ENCODE measurements around the gene SCN9A. TPM values are rescaled to one million over a fixed set of nuclear protein-coding genes. Genes with fewer than 3 reads are reported as not detected.

SCN9A gene
- total RNA-seq, 1 donor from 2014 or later: 47.3 TPM

GRCh38 chr2:166238176-166238575, 137.6 kb downstream of the SCN9A start:
- no peak for DNase-seq (ENCODE audit: low spot score)
- TF ChIP-seq, protein P1, sequence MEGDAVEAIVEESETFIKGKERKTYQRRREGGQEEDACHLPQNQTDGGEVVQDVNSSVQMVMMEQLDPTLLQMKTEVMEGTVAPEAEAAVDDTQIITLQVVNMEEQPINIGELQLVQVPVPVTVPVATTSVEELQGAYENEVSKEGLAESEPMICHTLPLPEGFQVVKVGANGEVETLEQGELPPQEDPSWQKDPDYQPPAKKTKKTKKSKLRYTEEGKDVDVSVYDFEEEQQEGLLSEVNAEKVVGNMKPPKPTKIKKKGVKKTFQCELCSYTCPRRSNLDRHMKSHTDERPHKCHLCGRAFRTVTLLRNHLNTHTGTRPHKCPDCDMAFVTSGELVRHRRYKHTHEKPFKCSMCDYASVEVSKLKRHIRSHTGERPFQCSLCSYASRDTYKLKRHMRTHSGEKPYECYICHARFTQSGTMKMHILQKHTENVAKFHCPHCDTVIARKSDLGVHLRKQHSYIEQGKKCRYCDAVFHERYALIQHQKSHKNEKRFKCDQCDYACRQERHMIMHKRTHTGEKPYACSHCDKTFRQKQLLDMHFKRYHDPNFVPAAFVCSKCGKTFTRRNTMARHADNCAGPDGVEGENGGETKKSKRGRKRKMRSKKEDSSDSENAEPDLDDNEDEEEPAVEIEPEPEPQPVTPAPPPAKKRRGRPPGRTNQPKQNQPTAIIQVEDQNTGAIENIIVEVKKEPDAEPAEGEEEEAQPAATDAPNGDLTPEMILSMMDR (IDR thresholded peaks at IDR 0.05; ENCODE audit: unreplicated experiment): no peak
- no peaks in the 10 kb centered on the region for H3K9me3 Mint-ChIP-seq (ENCODE audit: unreplicated experiment)
- peaks cover 1% of the 10 kb centered on the region for H3K27me3 Mint-ChIP-seq (ENCODE audit: unreplicated experiment)
- no peak overlapping the region for H3K27ac Mint-ChIP-seq (ENCODE audit: unreplicated experiment)
- H3K4me1 Mint-ChIP-seq (ENCODE audit: unreplicated experiment): no peaks in the 10 kb centered on the region
- H3K4me3 Mint-ChIP-seq (ENCODE audit: unreplicated experiment): no peak overlapping the region
- no peaks in the 10 kb centered on the region for H3K36me3 Mint-ChIP-seq (ENCODE audit: low read depth, unreplicated experiment)

GRCh38 chr2:166234112-166234846, 141.5 kb downstream of the SCN9A start:
- Mint-ChIP-seq H3K4me1 (ENCODE audit: unreplicated experiment) (no peaks in the 10 kb centered on the region), H3K27me3 (ENCODE audit: unreplicated experiment) (peaks cover 3% of the 10 kb centered on the region), H3K9me3 (ENCODE audit: unreplicated experiment) (no peaks in the 10 kb centered on the region), H3K36me3 (ENCODE audit: low read depth, unreplicated experiment) (no peaks in the 10 kb centered on the region), H3K4me3 (ENCODE audit: unreplicated experiment) (no peak overlapping the region), H3K27ac (ENCODE audit: unreplicated experiment) (no peak overlapping the region)
- DNase-seq (ENCODE audit: low spot score): no peak
- TF ChIP-seq, protein P1 (IDR thresholded peaks at IDR 0.05; ENCODE audit: unreplicated experiment): no peak

- no peaks in the 10 kb centered on the region for H3K36me3 Mint-ChIP-seq (ENCODE audit: low read depth, unreplicated experiment)
- TF ChIP-seq, protein P1 (IDR thresholded peaks at IDR 0.05; ENCODE audit: unreplicated experiment): no peak
These were observed 142.5 kb downstream of the SCN9A start for GRCh38 chr2:166233244-166233643.

GRCh38 chr2:166230724-166231070, 145.0 kb downstream of the SCN9A start:
- Mint-ChIP-seq H3K36me3 (ENCODE audit: low read depth, unreplicated experiment) (no peaks in the 10 kb centered on the region), H3K27me3 (ENCODE audit: unreplicated experiment) (peaks cover 3% of the 10 kb centered on the region), H3K4me1 (ENCODE audit: unreplicated experiment) (no peaks in the 10 kb centered on the region), H3K9me3 (ENCODE audit: unreplicated experiment) (no peaks in the 10 kb centered on the region), H3K4me3 (ENCODE audit: unreplicated experiment) (no peak overlapping the region), H3K27ac (ENCODE audit: unreplicated experiment) (no peak overlapping the region)
- no peak for DNase-seq (ENCODE audit: low spot score)
- TF ChIP-seq, protein P1 (IDR thresholded peaks at IDR 0.05; ENCODE audit: unreplicated experiment): no peak

More at GRCh38 chr2:166233244-166233643, 142.5 kb downstream of the SCN9A start:
- Mint-ChIP-seq H3K27me3 (ENCODE audit: unreplicated experiment) (peaks cover 3% of the 10 kb centered on the region), H3K4me3 (ENCODE audit: unreplicated experiment) (no peak overlapping the region), H3K27ac (ENCODE audit: unreplicated experiment) (no peak overlapping the region), H3K9me3 (ENCODE audit: unreplicated experiment) (no peaks in the 10 kb centered on the region), H3K4me1 (ENCODE audit: unreplicated experiment) (no peaks in the 10 kb centered on the region)
- DNase-seq (ENCODE audit: low spot score): no peak

DNA sequence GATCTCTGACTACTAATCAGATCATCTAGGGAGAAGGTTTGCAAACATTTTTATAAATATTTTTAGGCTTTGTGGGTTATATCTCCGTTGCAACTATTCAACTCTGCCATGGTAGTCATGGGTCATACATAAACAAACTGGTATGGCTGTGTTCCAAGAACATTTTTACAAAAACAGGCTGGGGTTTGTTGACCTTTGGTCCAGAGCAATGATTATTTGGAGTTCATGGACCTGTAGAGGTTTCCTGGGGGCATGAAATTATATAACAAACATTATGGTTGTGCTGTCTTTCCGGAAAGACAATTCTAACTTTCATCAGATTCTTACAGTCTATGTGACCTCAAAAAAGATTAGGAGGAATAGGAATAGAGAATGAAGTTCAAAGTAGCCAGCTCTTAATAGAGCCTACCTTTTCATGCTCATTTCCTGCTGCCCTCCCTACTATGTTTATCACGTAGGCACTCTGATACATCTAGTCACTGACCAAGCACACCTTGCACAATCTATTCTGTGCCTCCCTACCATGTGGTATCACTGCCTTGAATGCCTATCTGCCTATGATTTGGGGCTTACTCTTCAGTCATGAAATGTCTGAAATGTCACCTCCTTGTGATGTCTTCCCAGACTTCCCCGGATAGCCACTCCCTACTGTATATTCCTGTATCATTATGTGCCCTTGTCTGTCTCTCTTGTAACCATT, 145.6 kb downstream of the SCN9A start:
- Mint-ChIP-seq H3K36me3 (ENCODE audit: low read depth, unreplicated experiment) (no peaks in the 10 kb centered on the region), H3K4me3 (ENCODE audit: unreplicated experiment) (no peak overlapping the region), H3K9me3 (ENCODE audit: unreplicated experiment) (no peaks in the 10 kb centered on the region), H3K4me1 (ENCODE audit: unreplicated experiment) (no peaks in the 10 kb centered on the region), H3K27ac (ENCODE audit: unreplicated experiment) (no peak overlapping the region), H3K27me3 (ENCODE audit: unreplicated experiment) (peaks cover 3% of the 10 kb centered on the region)
- DNase-seq (ENCODE audit: low spot score): no peak
- TF ChIP-seq, protein P1 (IDR thresholded peaks at IDR 0.05; ENCODE audit: unreplicated experiment): no peak
